ENCODE measurements around the gene PXDC1. TPM values are rescaled to one million over a fixed set of nuclear protein-coding genes. Genes with fewer than 3 reads are reported as not detected.

PXDC1 gene
- total RNA-seq, 4 donors from 2014 or later = 106 to 205 (median 122) TPM

DNA sequence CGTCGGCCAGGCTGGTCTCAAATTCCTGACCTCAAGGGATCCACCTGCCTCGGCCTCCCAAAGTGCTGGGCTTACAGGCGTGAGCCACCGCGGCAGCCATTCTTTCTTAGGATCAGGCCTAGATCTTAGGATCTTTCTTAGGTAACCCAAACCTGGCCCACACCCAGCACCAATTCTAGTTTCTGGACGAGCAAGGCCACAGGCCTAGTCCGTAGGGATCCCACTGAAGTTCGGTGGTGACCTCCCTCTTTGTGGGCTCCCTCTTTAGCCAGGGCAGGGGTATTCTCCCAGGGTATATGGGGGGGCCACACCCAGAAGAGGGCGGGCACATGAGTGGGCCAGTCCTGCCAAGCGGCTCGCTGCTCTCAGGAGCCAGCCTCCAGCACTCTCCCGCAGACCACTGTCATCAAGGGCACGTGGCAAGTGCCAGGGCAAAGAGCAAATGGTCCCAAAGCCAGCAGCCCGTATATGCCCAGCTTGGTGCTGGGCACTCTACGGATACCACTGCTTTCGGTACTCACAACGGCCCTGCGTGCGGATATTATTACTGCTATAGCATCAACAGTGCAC, 6.5 kb downstream of the PXDC1 start:
- no peak for DNase-seq (ENCODE audit: low spot score)
- TF ChIP-seq, protein P1, sequence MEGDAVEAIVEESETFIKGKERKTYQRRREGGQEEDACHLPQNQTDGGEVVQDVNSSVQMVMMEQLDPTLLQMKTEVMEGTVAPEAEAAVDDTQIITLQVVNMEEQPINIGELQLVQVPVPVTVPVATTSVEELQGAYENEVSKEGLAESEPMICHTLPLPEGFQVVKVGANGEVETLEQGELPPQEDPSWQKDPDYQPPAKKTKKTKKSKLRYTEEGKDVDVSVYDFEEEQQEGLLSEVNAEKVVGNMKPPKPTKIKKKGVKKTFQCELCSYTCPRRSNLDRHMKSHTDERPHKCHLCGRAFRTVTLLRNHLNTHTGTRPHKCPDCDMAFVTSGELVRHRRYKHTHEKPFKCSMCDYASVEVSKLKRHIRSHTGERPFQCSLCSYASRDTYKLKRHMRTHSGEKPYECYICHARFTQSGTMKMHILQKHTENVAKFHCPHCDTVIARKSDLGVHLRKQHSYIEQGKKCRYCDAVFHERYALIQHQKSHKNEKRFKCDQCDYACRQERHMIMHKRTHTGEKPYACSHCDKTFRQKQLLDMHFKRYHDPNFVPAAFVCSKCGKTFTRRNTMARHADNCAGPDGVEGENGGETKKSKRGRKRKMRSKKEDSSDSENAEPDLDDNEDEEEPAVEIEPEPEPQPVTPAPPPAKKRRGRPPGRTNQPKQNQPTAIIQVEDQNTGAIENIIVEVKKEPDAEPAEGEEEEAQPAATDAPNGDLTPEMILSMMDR (IDR thresholded peaks at IDR 0.05) = no peak
- no peak for ATAC-seq (ENCODE audit: low FRiP score)

DNA sequence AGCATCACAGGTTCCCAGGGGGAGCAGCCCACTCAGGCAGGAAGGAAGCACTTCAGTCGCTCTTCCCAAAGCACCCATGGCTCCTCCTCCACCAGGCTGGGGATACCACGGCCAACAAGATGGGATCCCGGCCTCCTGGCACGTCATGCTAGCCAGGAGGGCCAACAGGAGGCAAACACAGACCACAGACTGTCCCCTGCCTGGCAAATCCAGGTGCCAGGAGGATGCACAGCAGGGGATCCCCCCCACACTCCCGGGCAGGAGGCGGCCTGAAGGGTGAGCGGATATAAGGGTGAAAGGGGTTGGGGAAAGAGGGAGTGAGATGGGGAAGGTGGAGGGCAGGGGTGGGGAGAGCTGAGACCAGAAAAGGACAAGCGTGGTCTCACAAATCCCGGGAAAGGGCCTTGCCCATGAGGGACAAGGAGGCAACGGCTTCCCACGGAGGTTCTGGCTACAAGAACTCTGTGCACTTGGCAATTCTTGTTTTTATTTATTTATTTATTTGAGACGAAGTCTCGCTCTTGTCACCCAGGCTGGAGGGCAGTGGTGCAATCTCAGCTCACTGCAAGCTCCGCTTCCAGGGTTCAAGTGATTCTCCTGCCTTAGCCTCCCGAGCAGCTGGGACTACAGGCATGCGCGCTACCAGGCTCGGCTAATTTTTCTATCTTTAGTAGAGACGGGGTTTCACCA, 7.2 kb downstream of the PXDC1 start:
- no peak for ATAC-seq (ENCODE audit: low FRiP score)
- TF ChIP-seq, protein P1 (IDR thresholded peaks at IDR 0.05) = no peak
- no peak for DNase-seq (ENCODE audit: low spot score)

DNA sequence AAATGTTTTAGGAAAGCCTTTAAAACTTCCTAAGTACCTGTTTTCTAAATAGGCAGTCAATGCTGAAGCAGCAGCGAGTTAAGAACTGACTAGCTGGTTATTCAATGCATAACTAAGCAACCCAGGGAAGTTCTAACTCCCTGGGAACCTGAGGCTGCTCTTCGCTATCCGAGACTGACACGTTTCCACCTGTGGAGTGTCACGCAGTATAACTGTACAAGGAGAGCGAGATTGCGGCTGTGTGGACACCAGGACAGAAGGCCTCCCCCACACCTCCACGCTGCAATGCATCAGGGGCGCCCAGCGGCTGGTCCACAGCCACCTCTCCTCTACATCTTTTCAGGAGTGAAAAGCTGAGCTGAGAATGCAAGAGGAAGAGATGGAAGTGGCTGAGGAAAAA, 8.0 kb downstream of the PXDC1 start:
- DNase-seq (ENCODE audit: low spot score) = no peak
- TF ChIP-seq, protein P1 (IDR thresholded peaks at IDR 0.05) = no peak
- ATAC-seq (ENCODE audit: low FRiP score) = no peak

DNA sequence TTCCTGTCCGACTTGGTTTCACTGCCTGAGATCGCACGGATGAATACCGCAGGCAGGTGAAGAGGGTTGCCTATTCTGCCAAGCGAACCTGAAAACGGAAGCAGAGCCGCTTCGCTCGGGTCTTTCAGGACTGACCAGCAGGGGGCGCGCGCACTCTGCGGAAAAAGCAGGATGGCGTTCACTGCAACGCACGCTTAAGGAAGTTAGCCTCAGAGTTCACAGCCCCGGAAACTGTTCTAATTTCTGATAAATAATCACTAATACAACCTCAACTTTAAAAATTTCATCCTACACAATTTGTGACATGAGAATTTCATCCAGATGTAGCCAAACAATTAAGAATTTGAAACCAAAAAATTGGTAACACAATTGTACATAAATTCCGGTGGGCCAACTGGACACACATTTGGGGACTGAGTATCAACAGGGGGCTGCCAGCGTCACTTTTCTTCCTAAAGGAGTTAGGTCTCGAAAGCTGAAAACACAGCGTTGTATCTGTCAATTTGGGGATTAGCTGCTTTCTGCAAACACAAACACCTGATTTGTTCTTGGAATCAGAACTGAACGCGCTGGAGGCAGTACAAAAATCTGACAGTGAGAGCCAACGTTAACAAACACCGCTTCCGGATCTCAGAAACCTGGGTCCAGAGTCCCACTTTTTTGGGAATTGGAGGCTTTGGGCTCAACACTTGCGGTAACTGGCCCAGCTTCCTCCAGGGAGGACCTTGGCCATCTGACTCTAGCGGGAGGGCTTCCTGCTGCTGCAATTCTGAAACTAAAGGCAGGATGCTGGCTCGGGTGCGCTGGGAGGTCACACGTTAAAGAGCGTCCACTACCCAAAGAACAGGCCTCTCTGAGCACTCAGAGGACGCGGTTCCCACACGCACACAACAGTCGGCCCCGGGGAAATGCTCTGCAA, 8.8 kb downstream of the PXDC1 start:
- TF ChIP-seq, protein P1 (IDR thresholded peaks at IDR 0.05) = peak in 2 of 3 donors; percentile 60 to 91
- DNase-seq (ENCODE audit: low spot score) (peak; percentile 83), ATAC-seq (ENCODE audit: low FRiP score) (peak; percentile 55)

DNA sequence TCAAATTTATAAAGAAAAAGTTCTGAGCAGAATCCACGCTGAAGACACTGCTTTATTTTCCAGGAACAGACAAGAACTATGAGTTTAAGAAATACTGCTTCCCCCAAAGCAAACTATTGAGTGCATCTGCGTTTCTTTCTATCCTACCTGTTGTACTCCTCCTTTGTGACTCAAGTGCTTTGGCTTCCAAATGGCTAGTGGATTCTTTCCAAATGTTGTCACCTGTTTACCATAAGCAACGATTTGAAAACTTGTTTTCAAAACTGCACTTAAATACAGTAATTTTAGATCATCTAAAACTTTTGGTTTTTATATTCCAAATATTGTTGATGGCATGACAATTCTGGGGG, 9.5 kb downstream of the PXDC1 start:
- ATAC-seq (ENCODE audit: low FRiP score) (no peak), DNase-seq (ENCODE audit: low spot score) (no peak)
- TF ChIP-seq, protein P1 (IDR thresholded peaks at IDR 0.05) = no peak

DNA sequence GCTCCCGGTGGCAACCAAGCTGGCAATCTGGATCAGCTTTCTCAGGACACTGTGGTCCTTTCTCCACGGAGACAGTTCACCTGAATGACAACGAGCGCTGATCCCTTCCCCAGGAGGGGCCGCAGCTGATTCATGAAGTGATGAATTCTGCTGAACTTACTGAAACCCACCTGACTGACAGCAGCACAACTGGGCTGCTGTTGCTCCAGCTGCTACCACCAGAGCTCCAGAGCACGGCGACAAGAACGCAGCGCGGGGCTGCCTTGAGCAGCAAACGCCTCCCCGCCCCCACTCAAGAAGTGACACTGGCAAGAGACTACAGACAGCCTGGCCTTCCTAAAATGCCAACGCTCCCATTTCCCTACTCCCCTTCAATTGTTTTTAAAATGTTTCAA, 10.0 kb downstream of the PXDC1 start:
- TF ChIP-seq, protein P1 (IDR thresholded peaks at IDR 0.05) = no peak
- DNase-seq (ENCODE audit: low spot score) = no peak
- no peak for ATAC-seq (ENCODE audit: low FRiP score)

Measured in omental fat pad (tissue), 4 donors.